GM23338 (cell line): ENCODE measurements around the gene ARSI. TPM values are rescaled to one million over a fixed set of nuclear protein-coding genes. Genes with fewer than 3 reads are reported as not detected.
A peak's percentile ranks its signal among the peaks of the same experiment; 100 is the strongest.

Experiments used
- ATAC-seq: fragments of 200-7000 bp; cut with Tn5 transposase; 3 replicates; pipeline ENCODE4 v1.9.1; 2020
- DNase-seq: peaks from one replicate; pipeline ENCODE4 v3.0.0-alpha.2; 2015; ENCODE audit warnings: low spot score
- H2AFZ ChIP-seq: fragments of 200-600 bp; sonication (generic); 2 replicates; pipeline ENCODE4 v1.8.0; 2016; ENCODE audit warnings: antibody characterized with exemption, mild to moderate bottlenecking, moderate library complexity
- H3F3A ChIP-seq: fragments of 200-600 bp; sonication (generic); replicated peaks from 2 replicates; pipeline ENCODE4 v1.8.0; 2017; ENCODE audit warnings: antibody characterized with exemption, mixed run types, low read depth
- H3K27ac ChIP-seq: fragments of 200-600 bp; sonication (generic); 2 replicates; pipeline ENCODE4 v1.6.1; 2016; ENCODE audit warnings: low read depth
- H3K27me3 ChIP-seq: fragments of 200-600 bp; sonication (generic); 2 replicates; pipeline ENCODE4 v1.8.0; 2016; ENCODE audit warnings: mild to moderate bottlenecking, mixed run types, moderate library complexity; ENCODE audit not compliant: insufficient read depth
- H3K36me3 ChIP-seq: fragments of 200-600 bp; sonication (generic); 2 replicates; pipeline ENCODE4 v1.8.0; 2016; ENCODE audit warnings: mild to moderate bottlenecking; ENCODE audit not compliant: insufficient read depth
- H3K4me1 ChIP-seq: fragments of 200-600 bp; sonication (generic); 2 replicates; pipeline ENCODE4 v1.8.0; 2016; ENCODE audit warnings: mild to moderate bottlenecking, moderate library complexity; ENCODE audit not compliant: insufficient read depth
- H3K4me2 ChIP-seq: fragments of 200-600 bp; sonication (generic); 2 replicates; pipeline ENCODE4 v1.7.1; 2017; ENCODE audit warnings: mixed run types
- H3K4me3 ChIP-seq: fragments of 200-600 bp; sonication (generic); 2 replicates; pipeline ENCODE4 v1.6.1; 2016; ENCODE audit warnings: mixed run types
- H3K79me2 ChIP-seq: fragments of 200-600 bp; sonication (generic); replicated peaks from 2 replicates; pipeline ENCODE4 v1.8.0; 2017; ENCODE audit warnings: mild to moderate bottlenecking; ENCODE audit not compliant: insufficient read depth
- H3K9me2 ChIP-seq: fragments of 200-600 bp; sonication (generic); 2 replicates; pipeline ENCODE4 v1.8.0; 2017; ENCODE audit not compliant: insufficient read depth
- H4K20me1 ChIP-seq: fragments of 200-600 bp; sonication (generic); replicated peaks from 2 replicates; pipeline ENCODE4 v1.8.0; 2017; ENCODE audit warnings: mild to moderate bottlenecking; ENCODE audit not compliant: insufficient read depth
- H3K27ac Mint-ChIP-seq: 2 replicates; pipeline ENCODE4 v1.8.0; 2020; ENCODE audit warnings: inconsistent platforms, mild to moderate bottlenecking, moderate library complexity, mixed read lengths
- H3K27me3 Mint-ChIP-seq: 3 replicates; pipeline ENCODE4 v1.8.0; 2022; ENCODE audit warnings: low read depth, mild to moderate bottlenecking, moderate library complexity, mixed read lengths, inconsistent platforms; ENCODE audit not compliant: insufficient read depth, poor library complexity
- H3K36me3 Mint-ChIP-seq: 3 replicates; pipeline ENCODE4 v1.8.0; 2021; ENCODE audit warnings: low read depth, mild to moderate bottlenecking, inconsistent platforms, moderate library complexity, mixed read lengths
- H3K4me1 Mint-ChIP-seq: 3 replicates; pipeline ENCODE4 v1.8.0; 2020; ENCODE audit warnings: mild to moderate bottlenecking, inconsistent platforms, mixed read lengths
- H3K4me3 Mint-ChIP-seq: 3 replicates; pipeline ENCODE4 v1.8.0; 2021; ENCODE audit warnings: moderate library complexity, mild to moderate bottlenecking, inconsistent platforms, mixed read lengths
- H3K9me3 Mint-ChIP-seq: 3 replicates; pipeline ENCODE4 v1.8.0; 2020; ENCODE audit warnings: moderate library complexity, mild to moderate bottlenecking, inconsistent platforms, mixed read lengths
- CREB1 ChIP-seq: fragments of 250-450 bp; sonication (Bioruptor Pico); IDR thresholded peaks from 2 replicates; pipeline ENCODE4 v1.5.0; 2020; ENCODE audit warnings: low read depth, mild to moderate bottlenecking, moderate library complexity
- EZH2 ChIP-seq: fragments of 200-600 bp; sonication (generic); IDR thresholded peaks from one replicate; pipeline ENCODE4 v1.8.0; 2017; ENCODE audit warnings: antibody characterized with exemption, mild to moderate bottlenecking, low read depth; ENCODE audit not compliant: unreplicated experiment
- EZH2phosphoT487 ChIP-seq: fragments of 200-600 bp; sonication (generic); IDR thresholded peaks from one replicate; pipeline ENCODE4 v1.8.1; 2018; ENCODE audit warnings: antibody characterized with exemption; ENCODE audit not compliant: unreplicated experiment
- JUNB ChIP-seq: IDR thresholded peaks from one replicate; pipeline ENCODE4 v1.6.1; 2016; ENCODE audit warnings: antibody characterized with exemption; ENCODE audit not compliant: unreplicated experiment
- NANOG ChIP-seq: IDR thresholded peaks from 2 replicates; pipeline ENCODE4 v1.6.1; 2016; ENCODE audit warnings: antibody characterized with exemption, borderline replicate concordance
- ZNF114 ChIP-seq: fragments of 250-450 bp; sonication (Bioruptor Pico); IDR thresholded peaks from 2 replicates; pipeline ENCODE4 v1.5.0; 2020; ENCODE audit warnings: mild to moderate bottlenecking, moderate library complexity
- polyA plus RNA-seq: library from polyadenylated mRNA; unstranded; fragments of >200 nt; fragmentation: Nextera tagmentation; extraction: Ambion mirVana; gene quantifications from 2 replicates; pipeline ENCODE4 v1.2.1, GENCODE V29; 2016
- total RNA-seq: library from RNA; depleted of rRNA; stranded (reverse); fragments of >200 nt; shearing (Covaris generic); gene quantifications from 2 replicates; pipeline ENCODE4 v1.2.3, GENCODE V29; 2014
- TF ChIP-seq, protein P1 (sequence below): fragments of 250-450 bp; sonication (Bioruptor Pico); IDR thresholded peaks from 2 replicates; pipeline ENCODE4 v1.5.0; 2020; ENCODE audit warnings: mild to moderate bottlenecking, moderate library complexity
- TF ChIP-seq, protein P2 (sequence below): IDR thresholded peaks from one replicate; pipeline ENCODE4 v1.6.1; 2018; ENCODE audit warnings: antibody characterized with exemption; ENCODE audit not compliant: unreplicated experiment
- TF ChIP-seq, protein P3 (sequence below): IDR thresholded peaks from 2 replicates; pipeline ENCODE4 v1.6.1; 2016; ENCODE audit warnings: antibody characterized with exemption

The ARSI gene
- total and polyA plus RNA-seq, 2 experiments from 2014 or later: 0.99 to 6.9 TPM

- H3K27ac Mint-ChIP-seq: no peak overlapping the region
- H4K20me1 ChIP-seq: no peaks in the 10 kb centered on the region
- ATAC-seq (no peak), DNase-seq (peak; percentile 15)
- peaks cover 1% of the 10 kb centered on the region for H3K4me1 Mint-ChIP-seq
- H3K36me3 ChIP-seq: no peaks in the 10 kb centered on the region
- peaks cover 3% of the 10 kb centered on the region for H3K27me3 Mint-ChIP-seq
- H2AFZ ChIP-seq: no peak overlapping the region
- H3K9me3 Mint-ChIP-seq: no peaks in the 10 kb centered on the region
- no peak overlapping the region for H3K4me3 ChIP-seq
- H3K79me2 ChIP-seq: no peaks in the 10 kb centered on the region
- H3K27ac ChIP-seq: no peak overlapping the region
- H3K4me2 ChIP-seq: no peak overlapping the region
- TF ChIP-seq EZH2 (no peak), CREB1 (CRISPR knock-in tag) (no peak), NANOG (no peak), EZH2phosphoT487 (no peak), ZNF114 (CRISPR knock-in tag) (no peak), JUNB (no peak)
- TF ChIP-seq, protein P1, sequence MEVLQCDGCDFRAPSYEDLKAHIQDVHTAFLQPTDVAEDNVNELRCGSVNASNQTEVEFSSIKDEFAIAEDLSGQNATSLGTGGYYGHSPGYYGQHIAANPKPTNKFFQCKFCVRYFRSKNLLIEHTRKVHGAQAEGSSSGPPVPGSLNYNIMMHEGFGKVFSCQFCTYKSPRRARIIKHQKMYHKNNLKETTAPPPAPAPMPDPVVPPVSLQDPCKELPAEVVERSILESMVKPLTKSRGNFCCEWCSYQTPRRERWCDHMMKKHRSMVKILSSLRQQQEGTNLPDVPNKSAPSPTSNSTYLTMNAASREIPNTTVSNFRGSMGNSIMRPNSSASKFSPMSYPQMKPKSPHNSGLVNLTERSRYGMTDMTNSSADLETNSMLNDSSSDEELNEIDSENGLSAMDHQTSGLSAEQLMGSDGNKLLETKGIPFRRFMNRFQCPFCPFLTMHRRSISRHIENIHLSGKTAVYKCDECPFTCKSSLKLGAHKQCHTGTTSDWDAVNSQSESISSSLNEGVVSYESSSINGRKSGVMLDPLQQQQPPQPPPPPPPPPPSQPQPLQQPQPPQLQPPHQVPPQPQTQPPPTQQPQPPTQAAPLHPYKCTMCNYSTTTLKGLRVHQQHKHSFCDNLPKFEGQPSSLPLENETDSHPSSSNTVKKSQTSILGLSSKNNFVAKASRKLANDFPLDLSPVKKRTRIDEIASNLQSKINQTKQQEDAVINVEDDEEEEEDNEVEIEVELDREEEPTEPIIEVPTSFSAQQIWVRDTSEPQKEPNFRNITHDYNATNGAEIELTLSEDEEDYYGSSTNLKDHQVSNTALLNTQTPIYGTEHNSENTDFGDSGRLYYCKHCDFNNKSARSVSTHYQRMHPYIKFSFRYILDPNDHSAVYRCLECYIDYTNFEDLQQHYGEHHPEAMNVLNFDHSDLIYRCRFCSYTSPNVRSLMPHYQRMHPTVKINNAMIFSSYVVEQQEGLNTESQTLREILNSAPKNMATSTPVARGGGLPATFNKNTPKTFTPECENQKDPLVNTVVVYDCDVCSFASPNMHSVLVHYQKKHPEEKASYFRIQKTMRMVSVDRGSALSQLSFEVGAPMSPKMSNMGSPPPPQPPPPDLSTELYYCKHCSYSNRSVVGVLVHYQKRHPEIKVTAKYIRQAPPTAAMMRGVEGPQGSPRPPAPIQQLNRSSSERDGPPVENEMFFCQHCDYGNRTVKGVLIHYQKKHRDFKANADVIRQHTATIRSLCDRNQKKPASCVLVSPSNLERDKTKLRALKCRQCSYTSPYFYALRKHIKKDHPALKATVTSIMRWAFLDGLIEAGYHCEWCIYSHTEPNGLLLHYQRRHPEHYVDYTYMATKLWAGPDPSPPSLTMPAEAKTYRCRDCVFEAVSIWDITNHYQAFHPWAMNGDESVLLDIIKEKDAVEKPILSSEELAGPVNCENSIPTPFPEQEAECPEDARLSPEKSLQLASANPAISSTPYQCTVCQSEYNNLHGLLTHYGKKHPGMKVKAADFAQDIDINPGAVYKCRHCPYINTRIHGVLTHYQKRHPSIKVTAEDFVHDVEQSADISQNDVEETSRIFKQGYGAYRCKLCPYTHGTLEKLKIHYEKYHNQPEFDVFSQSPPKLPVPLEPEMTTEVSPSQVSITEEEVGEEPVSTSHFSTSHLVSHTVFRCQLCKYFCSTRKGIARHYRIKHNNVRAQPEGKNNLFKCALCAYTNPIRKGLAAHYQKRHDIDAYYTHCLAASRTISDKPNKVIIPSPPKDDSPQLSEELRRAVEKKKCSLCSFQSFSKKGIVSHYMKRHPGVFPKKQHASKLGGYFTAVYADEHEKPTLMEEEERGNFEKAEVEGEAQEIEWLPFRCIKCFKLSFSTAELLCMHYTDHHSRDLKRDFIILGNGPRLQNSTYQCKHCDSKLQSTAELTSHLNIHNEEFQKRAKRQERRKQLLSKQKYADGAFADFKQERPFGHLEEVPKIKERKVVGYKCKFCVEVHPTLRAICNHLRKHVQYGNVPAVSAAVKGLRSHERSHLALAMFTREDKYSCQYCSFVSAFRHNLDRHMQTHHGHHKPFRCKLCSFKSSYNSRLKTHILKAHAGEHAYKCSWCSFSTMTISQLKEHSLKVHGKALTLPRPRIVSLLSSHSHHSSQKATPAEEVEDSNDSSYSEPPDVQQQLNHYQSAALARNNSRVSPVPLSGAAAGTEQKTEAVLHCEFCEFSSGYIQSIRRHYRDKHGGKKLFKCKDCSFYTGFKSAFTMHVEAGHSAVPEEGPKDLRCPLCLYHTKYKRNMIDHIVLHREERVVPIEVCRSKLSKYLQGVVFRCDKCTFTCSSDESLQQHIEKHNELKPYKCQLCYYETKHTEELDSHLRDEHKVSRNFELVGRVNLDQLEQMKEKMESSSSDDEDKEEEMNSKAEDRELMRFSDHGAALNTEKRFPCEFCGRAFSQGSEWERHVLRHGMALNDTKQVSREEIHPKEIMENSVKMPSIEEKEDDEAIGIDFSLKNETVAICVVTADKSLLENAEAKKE (CRISPR knock-in tag): no peak
- TF ChIP-seq, protein P2, sequence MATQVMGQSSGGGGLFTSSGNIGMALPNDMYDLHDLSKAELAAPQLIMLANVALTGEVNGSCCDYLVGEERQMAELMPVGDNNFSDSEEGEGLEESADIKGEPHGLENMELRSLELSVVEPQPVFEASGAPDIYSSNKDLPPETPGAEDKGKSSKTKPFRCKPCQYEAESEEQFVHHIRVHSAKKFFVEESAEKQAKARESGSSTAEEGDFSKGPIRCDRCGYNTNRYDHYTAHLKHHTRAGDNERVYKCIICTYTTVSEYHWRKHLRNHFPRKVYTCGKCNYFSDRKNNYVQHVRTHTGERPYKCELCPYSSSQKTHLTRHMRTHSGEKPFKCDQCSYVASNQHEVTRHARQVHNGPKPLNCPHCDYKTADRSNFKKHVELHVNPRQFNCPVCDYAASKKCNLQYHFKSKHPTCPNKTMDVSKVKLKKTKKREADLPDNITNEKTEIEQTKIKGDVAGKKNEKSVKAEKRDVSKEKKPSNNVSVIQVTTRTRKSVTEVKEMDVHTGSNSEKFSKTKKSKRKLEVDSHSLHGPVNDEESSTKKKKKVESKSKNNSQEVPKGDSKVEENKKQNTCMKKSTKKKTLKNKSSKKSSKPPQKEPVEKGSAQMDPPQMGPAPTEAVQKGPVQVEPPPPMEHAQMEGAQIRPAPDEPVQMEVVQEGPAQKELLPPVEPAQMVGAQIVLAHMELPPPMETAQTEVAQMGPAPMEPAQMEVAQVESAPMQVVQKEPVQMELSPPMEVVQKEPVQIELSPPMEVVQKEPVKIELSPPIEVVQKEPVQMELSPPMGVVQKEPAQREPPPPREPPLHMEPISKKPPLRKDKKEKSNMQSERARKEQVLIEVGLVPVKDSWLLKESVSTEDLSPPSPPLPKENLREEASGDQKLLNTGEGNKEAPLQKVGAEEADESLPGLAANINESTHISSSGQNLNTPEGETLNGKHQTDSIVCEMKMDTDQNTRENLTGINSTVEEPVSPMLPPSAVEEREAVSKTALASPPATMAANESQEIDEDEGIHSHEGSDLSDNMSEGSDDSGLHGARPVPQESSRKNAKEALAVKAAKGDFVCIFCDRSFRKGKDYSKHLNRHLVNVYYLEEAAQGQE: no peak
- TF ChIP-seq, protein P3, sequence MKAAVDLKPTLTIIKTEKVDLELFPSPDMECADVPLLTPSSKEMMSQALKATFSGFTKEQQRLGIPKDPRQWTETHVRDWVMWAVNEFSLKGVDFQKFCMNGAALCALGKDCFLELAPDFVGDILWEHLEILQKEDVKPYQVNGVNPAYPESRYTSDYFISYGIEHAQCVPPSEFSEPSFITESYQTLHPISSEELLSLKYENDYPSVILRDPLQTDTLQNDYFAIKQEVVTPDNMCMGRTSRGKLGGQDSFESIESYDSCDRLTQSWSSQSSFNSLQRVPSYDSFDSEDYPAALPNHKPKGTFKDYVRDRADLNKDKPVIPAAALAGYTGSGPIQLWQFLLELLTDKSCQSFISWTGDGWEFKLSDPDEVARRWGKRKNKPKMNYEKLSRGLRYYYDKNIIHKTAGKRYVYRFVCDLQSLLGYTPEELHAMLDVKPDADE: no peak
- no peak overlapping the region for H3K4me3 Mint-ChIP-seq
- no peaks in the 10 kb centered on the region for H3K9me2 ChIP-seq
- H3F3A ChIP-seq: no peaks in the 10 kb centered on the region
- no peaks in the 10 kb centered on the region for H3K36me3 Mint-ChIP-seq
- H3K4me1 ChIP-seq: no peaks in the 10 kb centered on the region
- no peaks in the 10 kb centered on the region for H3K27me3 ChIP-seq
These were observed 23.8 kb downstream of the ARSI start for GRCh38 chr5:150278916-150279315.
